MM.1S (cell line): ENCODE measurements around the gene ATG4C.
"Not testable (repeated sequence)": the region's sequence is repeated elsewhere in the genome, so short reads cannot be mapped to it uniquely, and the experiment has no call there.

Experiments
- DNase-seq: peaks from one replicate; pipeline ENCODE4 v3.0.0-alpha.2; 2015
- H2AFZ ChIP-seq: fragments of 300-600 bp; sonication (generic); 2 replicates; pipeline ENCODE4 v1.6.0; 2016; ENCODE audit warnings: antibody characterized with exemption, low read length
- H3F3A ChIP-seq: fragments of 300-600 bp; sonication (generic); 2 replicates; pipeline ENCODE4 v1.6.1; 2016; ENCODE audit warnings: mild to moderate bottlenecking, antibody characterized with exemption, low read length, moderate library complexity, mixed read lengths; ENCODE audit not compliant: insufficient read depth
- H3K27ac ChIP-seq: fragments of 300-600 bp; sonication (generic); 2 replicates; pipeline ENCODE4 v1.5.1; 2016; ENCODE audit warnings: mild to moderate bottlenecking, low read length
- H3K27me3 ChIP-seq: fragments of 300-600 bp; sonication (generic); replicated peaks from 2 replicates; pipeline ENCODE4 v1.6.0; 2016; ENCODE audit warnings: low read length; ENCODE audit not compliant: insufficient read depth
- H3K36me3 ChIP-seq: fragments of 300-600 bp; sonication (generic); replicated peaks from 2 replicates; pipeline ENCODE4 v1.6.1; 2016; ENCODE audit warnings: mild to moderate bottlenecking, low read length, mixed read lengths; ENCODE audit not compliant: insufficient read depth
- H3K4me1 ChIP-seq: fragments of 300-600 bp; sonication (generic); 2 replicates; pipeline ENCODE4 v1.6.1; 2016; ENCODE audit warnings: low read length, mixed read lengths
- H3K4me2 ChIP-seq: fragments of 300-600 bp; sonication (generic); 2 replicates; pipeline ENCODE4 v1.6.0; 2016; ENCODE audit warnings: low read depth, low read length
- H3K4me3 ChIP-seq: fragments of 300-600 bp; sonication (generic); 2 replicates; pipeline ENCODE4 v1.5.1; 2016; ENCODE audit warnings: low read length, mixed read lengths
- H3K79me2 ChIP-seq: fragments of 300-600 bp; sonication (generic); 2 replicates; pipeline ENCODE4 v1.6.1; 2016; ENCODE audit warnings: mixed run types, low read length, mixed read lengths
- H3K9ac ChIP-seq: fragments of 300-600 bp; sonication (generic); 2 replicates; pipeline ENCODE4 v1.6.1; 2016; ENCODE audit warnings: low read length, mixed read lengths
- H3K9me2 ChIP-seq: fragments of 300-600 bp; sonication (generic); replicated peaks from 2 replicates; pipeline ENCODE4 v1.6.1; 2016; ENCODE audit warnings: mild to moderate bottlenecking, low read length, mixed read lengths; ENCODE audit not compliant: insufficient read depth
- H3K9me3 ChIP-seq: fragments of 300-600 bp; sonication (generic); replicated peaks from 2 replicates; pipeline ENCODE4 v1.6.1; 2016; ENCODE audit warnings: mild to moderate bottlenecking, low read length, mixed read lengths; ENCODE audit not compliant: insufficient read depth
- H4K20me1 ChIP-seq: fragments of 300-600 bp; sonication (generic); 2 replicates; pipeline ENCODE4 v1.6.1; 2016; ENCODE audit warnings: mild to moderate bottlenecking, low read length, moderate library complexity, mixed read lengths; ENCODE audit not compliant: insufficient read depth
- EZH2 ChIP-seq: fragments of 300-600 bp; sonication (generic); optimal IDR thresholded peaks from 2 replicates; pipeline ENCODE3; 2017; ENCODE audit warnings: low read depth, mild to moderate bottlenecking, antibody characterized with exemption, low read length, mixed read lengths
- EZH2phosphoT487 ChIP-seq: fragments of 300-600 bp; sonication (generic); IDR thresholded peaks from 2 replicates; pipeline ENCODE4 v1.6.1; 2018; ENCODE audit warnings: antibody characterized with exemption, low read length
- TF ChIP-seq, protein P1 (sequence below): fragments of 300-600 bp; sonication (generic); IDR thresholded peaks from 2 replicates; pipeline ENCODE4 v1.5.1; 2016; ENCODE audit warnings: antibody characterized with exemption, low read length, mixed read lengths

ATG4C gene

DNA sequence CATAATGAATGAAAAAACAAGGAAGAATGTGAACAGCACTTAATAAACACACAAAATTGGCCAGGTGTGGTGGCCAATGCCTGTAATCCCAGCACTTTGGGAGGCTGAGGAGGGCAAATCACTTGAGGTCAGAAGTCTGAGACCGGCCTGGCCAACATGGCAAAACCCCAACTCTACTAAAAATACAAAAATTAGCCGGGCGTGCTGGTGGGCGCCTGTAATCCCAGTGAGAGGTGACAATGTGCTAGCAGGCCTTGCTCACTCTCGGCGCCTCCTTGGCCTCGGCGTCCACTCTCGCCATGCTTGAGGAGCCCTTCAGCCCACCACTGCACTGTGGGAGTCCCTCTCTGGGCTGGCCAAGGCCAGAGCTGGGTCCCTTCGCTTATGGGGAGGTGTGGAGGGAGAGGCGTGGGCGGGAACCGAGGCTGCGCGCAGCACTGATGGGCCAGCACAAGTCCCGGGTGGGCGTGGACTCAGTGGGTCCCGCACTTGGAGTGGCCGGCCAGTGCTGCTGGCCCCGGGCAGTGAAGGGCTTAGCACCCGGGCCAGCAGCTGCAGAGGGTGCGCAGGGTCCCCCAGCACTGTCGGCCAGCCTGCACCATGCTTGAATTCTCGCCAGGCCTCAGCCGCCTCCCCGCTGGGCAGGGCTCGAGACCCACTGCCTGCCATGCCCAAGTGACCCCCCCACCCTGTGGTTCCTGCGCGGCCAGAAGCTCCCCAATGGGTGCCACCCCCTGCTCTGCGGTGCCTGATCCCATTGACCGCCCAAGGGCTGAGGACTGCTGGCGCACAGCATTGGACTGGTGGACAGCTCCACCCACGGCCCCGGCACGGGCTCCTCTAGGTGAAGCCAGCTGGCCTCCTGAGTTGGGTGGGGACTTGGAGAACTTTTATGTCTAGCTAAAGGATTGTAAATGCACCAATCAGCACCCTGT, 30.6 kb upstream of the ATG4C start:
- no peak overlapping the region for H2AFZ ChIP-seq
- no peak overlapping the region for H3K27ac ChIP-seq
- H3K9me3 ChIP-seq = no peaks in the 10 kb centered on the region
- no peaks in the 10 kb centered on the region for H3K36me3 ChIP-seq
- H3F3A ChIP-seq = no peaks in the 10 kb centered on the region
- H3K27me3 ChIP-seq = no peaks in the 10 kb centered on the region
- no peak overlapping the region for H3K9ac ChIP-seq
- DNase-seq = no peak
- H3K4me1 ChIP-seq = no peaks in the 10 kb centered on the region
- no peaks in the 10 kb centered on the region for H3K79me2 ChIP-seq
- H3K4me2 ChIP-seq = no peak overlapping the region
- H3K4me3 ChIP-seq = no peak overlapping the region
- no peaks in the 10 kb centered on the region for H4K20me1 ChIP-seq
- no peaks in the 10 kb centered on the region for H3K9me2 ChIP-seq
- TF ChIP-seq, protein P1, sequence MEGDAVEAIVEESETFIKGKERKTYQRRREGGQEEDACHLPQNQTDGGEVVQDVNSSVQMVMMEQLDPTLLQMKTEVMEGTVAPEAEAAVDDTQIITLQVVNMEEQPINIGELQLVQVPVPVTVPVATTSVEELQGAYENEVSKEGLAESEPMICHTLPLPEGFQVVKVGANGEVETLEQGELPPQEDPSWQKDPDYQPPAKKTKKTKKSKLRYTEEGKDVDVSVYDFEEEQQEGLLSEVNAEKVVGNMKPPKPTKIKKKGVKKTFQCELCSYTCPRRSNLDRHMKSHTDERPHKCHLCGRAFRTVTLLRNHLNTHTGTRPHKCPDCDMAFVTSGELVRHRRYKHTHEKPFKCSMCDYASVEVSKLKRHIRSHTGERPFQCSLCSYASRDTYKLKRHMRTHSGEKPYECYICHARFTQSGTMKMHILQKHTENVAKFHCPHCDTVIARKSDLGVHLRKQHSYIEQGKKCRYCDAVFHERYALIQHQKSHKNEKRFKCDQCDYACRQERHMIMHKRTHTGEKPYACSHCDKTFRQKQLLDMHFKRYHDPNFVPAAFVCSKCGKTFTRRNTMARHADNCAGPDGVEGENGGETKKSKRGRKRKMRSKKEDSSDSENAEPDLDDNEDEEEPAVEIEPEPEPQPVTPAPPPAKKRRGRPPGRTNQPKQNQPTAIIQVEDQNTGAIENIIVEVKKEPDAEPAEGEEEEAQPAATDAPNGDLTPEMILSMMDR = no peak
- TF ChIP-seq EZH2phosphoT487 = no peak
- no peak for TF ChIP-seq EZH2

DNA sequence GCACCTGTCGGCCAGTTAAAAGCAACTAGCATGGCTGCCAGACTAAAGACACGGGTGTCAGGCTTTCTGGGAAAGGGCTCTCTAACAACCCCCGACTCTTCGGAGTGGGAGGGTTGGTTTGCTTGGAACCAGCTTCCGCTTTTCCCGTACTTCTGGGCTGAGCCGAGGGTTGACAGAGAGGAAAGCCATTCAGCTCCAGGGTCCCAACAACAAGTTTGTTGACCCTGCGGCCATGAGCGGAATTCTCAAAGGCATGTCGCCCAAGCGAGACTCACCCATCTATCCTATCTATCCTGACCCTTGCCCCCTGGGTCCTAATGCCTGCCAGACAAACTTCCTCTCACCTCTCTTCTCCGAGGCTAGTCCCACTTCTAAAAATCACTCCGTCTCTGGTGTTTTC, 29.0 kb upstream of the ATG4C start:
- not testable (repeated sequence) for H3K9ac ChIP-seq, H3K4me3 ChIP-seq, H4K20me1 ChIP-seq, H2AFZ ChIP-seq, H3K9me3 ChIP-seq, H3K79me2 ChIP-seq, H3F3A ChIP-seq, DNase-seq, H3K4me2 ChIP-seq, H3K27me3 ChIP-seq, H3K4me1 ChIP-seq, H3K9me2 ChIP-seq, H3K27ac ChIP-seq, H3K36me3 ChIP-seq

DNA sequence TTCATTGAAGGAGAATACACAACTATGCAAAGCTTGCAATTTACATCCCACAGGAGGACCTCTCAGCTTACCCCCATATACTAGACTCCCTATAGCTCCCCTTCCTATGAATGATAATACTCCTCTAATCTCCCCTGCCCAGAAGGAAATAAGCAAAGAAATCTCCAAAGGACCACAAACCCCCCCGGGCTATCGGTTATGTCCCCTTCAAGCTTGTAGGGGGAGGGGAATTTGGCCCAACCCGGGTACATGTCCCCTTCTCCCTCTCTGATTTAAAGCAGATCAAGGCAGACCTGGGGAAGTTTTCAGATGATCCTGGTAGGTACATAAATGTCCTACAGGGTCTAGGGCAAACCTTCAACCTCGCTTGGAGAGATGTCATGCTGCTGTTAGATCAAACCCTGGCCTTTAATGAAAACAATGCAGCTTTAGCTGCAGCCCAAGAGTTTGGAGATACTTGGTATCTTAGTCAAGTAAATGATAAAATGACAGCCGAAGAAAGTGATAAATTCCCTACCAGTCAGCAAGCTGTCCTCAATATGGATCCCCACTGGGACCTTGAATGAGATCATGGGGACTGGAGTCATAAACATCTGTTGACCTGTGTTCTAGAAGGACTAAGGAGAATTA, 27.6 kb upstream of the ATG4C start:
- not testable (repeated sequence) for H4K20me1 ChIP-seq, H3K79me2 ChIP-seq, H3K9me3 ChIP-seq, H3K9ac ChIP-seq, DNase-seq, H3K27me3 ChIP-seq, H3K27ac ChIP-seq, H3K4me2 ChIP-seq, H3K4me3 ChIP-seq, H3K9me2 ChIP-seq, H2AFZ ChIP-seq, H3F3A ChIP-seq, H3K36me3 ChIP-seq, H3K4me1 ChIP-seq

DNA sequence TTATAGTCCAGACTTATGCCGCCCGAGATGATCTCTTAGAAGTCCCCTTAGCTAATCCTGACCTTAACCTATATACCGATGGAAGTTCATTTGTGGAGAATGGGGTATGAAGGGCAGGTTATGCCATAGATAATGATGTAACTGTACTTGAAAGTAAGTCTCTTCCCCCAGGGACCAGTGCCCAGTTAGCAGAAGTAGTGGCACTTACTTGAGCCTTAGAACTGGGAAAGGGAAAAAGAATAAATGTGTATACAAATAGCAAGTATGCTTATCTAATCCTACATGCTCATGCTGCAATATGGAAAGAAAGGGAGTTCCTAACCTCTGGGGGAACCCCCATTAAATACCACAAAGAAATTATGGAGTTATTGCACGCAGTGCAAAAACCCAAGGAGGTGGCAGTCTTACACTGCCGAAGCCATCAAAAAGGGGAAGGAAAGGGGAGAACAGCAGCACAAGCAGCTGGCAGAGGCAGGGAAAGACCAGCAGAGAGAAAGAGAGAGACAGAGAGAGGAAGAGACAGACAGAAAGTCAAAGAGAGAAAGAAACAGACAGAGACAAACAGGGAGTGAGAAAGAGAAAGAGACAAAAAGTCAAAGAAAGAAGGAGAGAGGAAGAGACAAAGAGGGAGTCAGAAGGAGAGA, 24.6 kb upstream of the ATG4C start:
- not testable (repeated sequence) for H3K9me2 ChIP-seq, H4K20me1 ChIP-seq, H3K4me3 ChIP-seq, H3K9me3 ChIP-seq, H3K4me1 ChIP-seq, DNase-seq, H3K79me2 ChIP-seq, H3K27me3 ChIP-seq, H3K36me3 ChIP-seq, H3K4me2 ChIP-seq, H3F3A ChIP-seq, H3K9ac ChIP-seq, H3K27ac ChIP-seq, H2AFZ ChIP-seq

DNA sequence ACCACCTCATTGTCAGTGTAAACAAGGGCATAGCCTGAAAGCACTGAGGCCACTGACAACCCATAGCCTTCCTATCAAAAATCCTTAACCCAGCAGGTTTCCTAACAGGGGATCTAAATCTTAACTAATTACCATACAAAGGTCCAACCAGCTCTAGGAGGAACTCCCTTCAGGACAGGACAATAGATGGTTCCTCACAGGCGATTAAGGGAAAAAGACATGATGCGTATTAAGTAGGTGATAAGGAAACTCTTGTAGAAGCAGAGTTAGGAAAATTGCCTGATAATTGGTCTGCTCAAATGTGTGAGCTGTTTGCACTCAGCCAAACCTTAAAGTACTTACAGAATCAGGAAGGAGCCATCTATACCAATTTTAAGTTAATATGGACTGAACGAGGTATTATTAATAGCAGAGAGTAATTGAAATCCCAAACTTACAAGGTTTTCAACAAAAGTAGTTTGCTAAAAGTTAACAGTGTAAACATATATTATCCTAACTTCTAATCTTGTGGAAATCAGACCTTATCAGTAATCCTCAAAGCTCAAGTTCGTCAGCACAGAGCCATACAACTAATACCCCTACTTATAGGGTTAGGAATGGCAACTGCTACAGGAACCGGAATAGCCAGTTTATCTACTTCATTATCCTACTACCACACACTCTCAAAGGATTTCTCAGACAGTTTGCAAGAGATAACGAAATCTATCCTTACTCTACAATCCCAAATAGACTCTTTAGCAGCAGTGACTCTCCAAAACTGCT, 23.7 kb upstream of the ATG4C start:
- not testable (repeated sequence) for H4K20me1 ChIP-seq, DNase-seq, H2AFZ ChIP-seq, H3K9me2 ChIP-seq, H3K79me2 ChIP-seq, H3K9me3 ChIP-seq, H3F3A ChIP-seq, H3K4me1 ChIP-seq, H3K27ac ChIP-seq, H3K9ac ChIP-seq, H3K36me3 ChIP-seq, H3K4me3 ChIP-seq, H3K4me2 ChIP-seq, H3K27me3 ChIP-seq

DNA sequence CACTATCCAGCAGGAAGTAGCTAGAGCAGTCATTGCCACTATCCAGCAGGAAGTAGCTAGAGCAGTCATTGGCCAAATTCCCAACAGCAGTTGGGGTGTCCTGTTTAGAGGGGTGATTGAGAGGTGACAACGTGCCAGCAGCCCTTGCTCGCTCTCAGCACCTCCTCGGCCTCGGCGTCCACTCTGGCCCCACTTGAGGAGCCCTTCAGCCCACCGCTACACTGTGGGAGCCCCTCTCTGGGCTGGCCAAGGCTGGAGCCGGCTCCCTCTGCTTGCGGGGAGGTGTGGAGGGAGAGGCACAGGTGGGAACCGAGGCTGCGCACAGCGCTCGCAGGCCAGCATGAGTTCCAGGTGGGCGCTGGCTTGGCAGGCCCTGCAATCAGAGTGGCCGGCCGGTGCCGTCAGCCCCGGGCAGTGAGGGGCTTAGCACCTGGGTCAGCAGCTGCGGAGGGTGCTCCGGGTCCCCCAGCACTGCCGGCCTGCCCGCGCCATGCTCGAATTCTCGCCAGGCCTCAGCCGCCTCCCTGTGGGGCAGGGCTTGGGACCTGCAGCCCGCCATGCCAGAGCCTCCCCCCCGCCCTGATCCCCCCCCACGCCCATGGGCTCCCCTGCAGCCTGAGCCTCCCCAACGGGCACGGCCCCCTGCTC, 22.6 kb upstream of the ATG4C start:
- H3K9me2 ChIP-seq, H3F3A ChIP-seq, H3K36me3 ChIP-seq, H3K4me1 ChIP-seq, DNase-seq, H3K9ac ChIP-seq, H3K27ac ChIP-seq, H3K79me2 ChIP-seq, H2AFZ ChIP-seq, H4K20me1 ChIP-seq, H3K27me3 ChIP-seq, H3K4me3 ChIP-seq, H3K4me2 ChIP-seq, H3K9me3 ChIP-seq: not testable (repeated sequence)
